ENCODE measurements around the gene RBMS3. TPM values are rescaled to one million over a fixed set of nuclear protein-coding genes. Genes with fewer than 3 reads are reported as not detected.

Gene RBMS3
- total RNA-seq, 2 experiments from 2014 or later, result 0.25 to 0.27 TPM

DNA sequence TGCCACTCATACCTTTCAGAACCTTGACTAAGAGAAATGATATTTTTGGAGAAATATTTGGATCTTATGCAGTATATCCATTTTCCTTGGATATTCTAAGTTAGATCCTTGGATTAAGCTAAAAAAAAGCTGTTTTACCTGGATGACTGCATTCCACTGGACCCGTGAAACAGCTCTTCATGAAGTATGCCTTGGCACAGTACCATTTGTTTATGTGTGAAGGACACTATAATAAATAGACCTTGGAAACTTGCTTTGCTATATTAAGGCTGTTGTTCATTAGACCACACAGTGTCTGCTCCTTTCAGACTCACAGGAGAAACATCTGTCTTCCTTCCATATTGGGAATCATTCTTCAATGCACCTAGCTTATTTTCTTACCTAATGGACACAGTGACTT lies 674.5 kb downstream of the RBMS3 start:
- no peaks in the 10 kb centered on the region for H3K4me1 Mint-ChIP-seq
- no peaks in the 10 kb centered on the region for H3K27me3 Mint-ChIP-seq
- POLR2A ChIA-PET, result no interaction called here
- no peak overlapping the region for H3K4me3 Mint-ChIP-seq
- DNase-seq, result no peak
- no peaks in the 10 kb centered on the region for H3K36me3 Mint-ChIP-seq (ENCODE audit: low read depth)
- no peak overlapping the region for H3K27ac Mint-ChIP-seq
- CTCF ChIA-PET, result no interaction called here
- H3K9me3 Mint-ChIP-seq, result no peaks in the 10 kb centered on the region

DNA sequence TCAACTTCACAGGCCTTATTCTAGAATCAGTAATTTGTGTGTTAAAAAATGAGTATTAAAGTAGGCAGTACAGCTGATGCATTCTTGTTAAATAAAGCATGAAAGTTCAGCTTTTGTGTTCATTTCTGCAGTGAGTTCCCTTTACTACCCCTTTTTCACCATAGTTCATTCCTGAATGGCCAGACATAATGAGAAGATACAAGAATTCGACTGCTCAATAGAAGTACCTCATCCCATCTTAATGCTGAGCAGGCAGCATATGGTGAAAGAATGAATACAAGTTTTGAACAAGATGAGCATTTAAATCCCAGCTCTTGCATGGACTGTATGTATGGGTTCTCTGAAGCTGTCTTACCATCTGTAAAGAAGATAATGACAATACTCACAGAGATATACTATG lies 677.9 kb downstream of the RBMS3 start:
- Mint-ChIP-seq H3K4me1 (no peaks in the 10 kb centered on the region), H3K9me3 (no peaks in the 10 kb centered on the region), H3K27me3 (no peaks in the 10 kb centered on the region), H3K4me3 (no peak overlapping the region), H3K36me3 (ENCODE audit: low read depth) (no peaks in the 10 kb centered on the region), H3K27ac (no peak overlapping the region)
- DNase-seq, result no peak
- CTCF ChIA-PET, result no interaction called here
- POLR2A ChIA-PET, result no interaction called here

DNA sequence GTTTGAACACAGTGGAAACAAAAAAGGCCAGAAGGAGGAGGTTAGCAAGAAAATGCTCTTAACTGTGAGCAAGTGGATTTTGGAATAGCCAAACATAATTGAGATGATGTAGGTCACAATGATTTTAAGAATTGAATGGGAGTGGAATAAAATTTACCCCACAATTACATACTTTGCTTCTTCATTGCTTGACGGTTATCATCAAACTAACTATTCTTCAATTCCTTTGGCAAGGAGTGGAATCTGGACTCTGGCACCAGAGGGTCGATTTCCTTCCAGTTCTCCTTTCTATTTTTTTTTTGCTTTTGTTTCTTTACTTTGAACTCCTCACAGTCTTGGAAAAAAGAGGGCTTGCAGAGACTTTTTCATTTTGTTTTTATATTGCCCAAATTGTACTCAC lies 691.0 kb downstream of the RBMS3 start:
- Mint-ChIP-seq H3K4me1 (no peaks in the 10 kb centered on the region), H3K36me3 (ENCODE audit: low read depth) (no peaks in the 10 kb centered on the region), H3K4me3 (no peak overlapping the region), H3K9me3 (no peaks in the 10 kb centered on the region), H3K27ac (no peak overlapping the region), H3K27me3 (peaks cover 8% of the 10 kb centered on the region)
- CTCF ChIA-PET, result interaction anchor here (0.8 kb wide), 1 partner anchor 43 kb away, joined by 4 read pairs; no protein-coding TSS in a partner anchor
- POLR2A ChIA-PET, result no interaction called here
- DNase-seq, result no peak

DNA sequence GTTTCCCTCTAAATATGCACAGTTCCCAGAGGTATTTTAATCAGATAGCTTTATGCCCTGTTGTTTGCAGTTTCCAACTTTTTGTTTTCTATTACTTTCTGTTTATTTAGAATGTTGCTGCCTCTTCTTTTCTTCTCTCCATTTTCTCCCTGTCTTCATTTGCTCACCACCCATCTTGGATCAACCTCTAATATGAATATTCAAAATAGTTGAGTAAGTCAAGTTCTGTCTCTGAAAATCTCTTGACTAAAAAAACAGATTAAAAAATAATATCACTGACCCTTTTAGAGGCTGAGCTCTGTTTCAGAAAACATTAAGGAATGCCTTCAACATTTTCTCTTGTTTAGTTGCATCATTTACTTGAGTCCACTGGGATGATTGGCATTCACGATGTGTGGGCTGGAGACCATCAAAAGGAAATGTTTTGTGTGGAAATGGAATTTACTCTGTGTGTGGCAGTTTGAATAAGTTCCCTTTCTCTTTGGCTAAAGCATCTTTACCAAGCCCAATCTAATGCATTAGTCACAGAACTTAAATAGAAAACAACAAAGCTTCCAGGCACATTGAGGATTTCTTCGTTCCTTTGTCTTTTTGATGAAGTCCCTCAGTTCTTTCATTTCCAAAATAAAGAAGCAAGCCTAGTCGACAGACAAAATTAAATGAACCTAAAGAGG lies 691.6 kb downstream of the RBMS3 start:
- no peak overlapping the region for H3K27ac Mint-ChIP-seq
- no peak for DNase-seq
- H3K4me3 Mint-ChIP-seq, result no peak overlapping the region
- no peaks in the 10 kb centered on the region for H3K4me1 Mint-ChIP-seq
- ChIA-PET CTCF (interaction anchor here (0.8 kb wide), 1 partner anchor 43 kb away, joined by 4 read pairs; no protein-coding TSS in a partner anchor), POLR2A (no interaction called here)
- peaks cover 8% of the 10 kb centered on the region for H3K27me3 Mint-ChIP-seq
- H3K36me3 Mint-ChIP-seq (ENCODE audit: low read depth), result no peaks in the 10 kb centered on the region
- H3K9me3 Mint-ChIP-seq, result no peaks in the 10 kb centered on the region

DNA sequence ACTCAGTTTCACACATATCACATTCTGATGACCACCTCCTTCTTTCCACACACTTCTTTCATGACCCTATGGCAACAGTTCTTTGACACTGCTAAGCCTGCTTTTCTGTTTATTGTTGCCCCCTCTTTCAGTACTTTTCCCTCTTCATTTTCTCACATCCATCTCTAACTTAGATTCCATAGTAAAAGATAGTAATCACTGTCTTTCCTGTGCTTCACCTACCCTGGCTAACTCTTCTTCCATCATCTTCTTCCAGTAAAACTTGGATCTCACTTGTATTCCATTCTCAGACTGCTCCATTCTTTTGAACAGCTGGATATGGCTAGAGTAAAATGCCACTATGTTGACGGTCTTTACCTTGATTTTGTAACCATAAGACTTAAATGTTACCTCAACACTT lies 692.9 kb downstream of the RBMS3 start:
- Mint-ChIP-seq H3K36me3 (ENCODE audit: low read depth) (no peaks in the 10 kb centered on the region), H3K9me3 (no peaks in the 10 kb centered on the region), H3K4me3 (no peak overlapping the region), H3K4me1 (no peaks in the 10 kb centered on the region), H3K27ac (no peak overlapping the region), H3K27me3 (peaks cover 8% of the 10 kb centered on the region)
- CTCF ChIA-PET, result no interaction called here
- no peak for DNase-seq
- POLR2A ChIA-PET, result no interaction called here

DNA sequence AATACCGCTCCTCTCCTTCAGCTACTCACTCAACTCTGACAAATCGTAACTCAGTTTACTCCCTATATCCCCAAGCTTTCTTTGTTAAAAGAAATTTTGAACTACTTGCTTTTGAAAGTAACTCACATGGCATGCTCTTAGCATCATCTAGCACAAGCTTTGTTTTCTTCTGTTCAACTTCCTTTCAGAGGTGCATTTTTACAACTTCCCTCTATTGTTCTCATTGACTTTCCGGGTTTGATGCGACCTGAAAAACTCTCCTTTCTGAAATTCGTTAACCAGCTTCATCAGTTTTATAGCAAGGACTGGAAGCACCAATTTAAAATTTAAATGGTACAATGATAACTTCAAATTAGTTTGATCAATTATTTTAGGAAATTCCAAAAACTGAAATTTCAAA lies 696.0 kb downstream of the RBMS3 start:
- Mint-ChIP-seq H3K36me3 (ENCODE audit: low read depth) (no peaks in the 10 kb centered on the region), H3K9me3 (no peaks in the 10 kb centered on the region), H3K27me3 (no peaks in the 10 kb centered on the region), H3K4me3 (no peak overlapping the region), H3K4me1 (no peaks in the 10 kb centered on the region), H3K27ac (no peak overlapping the region)
- POLR2A ChIA-PET, result no interaction called here
- CTCF ChIA-PET, result no interaction called here
- DNase-seq, result no peak

DNA sequence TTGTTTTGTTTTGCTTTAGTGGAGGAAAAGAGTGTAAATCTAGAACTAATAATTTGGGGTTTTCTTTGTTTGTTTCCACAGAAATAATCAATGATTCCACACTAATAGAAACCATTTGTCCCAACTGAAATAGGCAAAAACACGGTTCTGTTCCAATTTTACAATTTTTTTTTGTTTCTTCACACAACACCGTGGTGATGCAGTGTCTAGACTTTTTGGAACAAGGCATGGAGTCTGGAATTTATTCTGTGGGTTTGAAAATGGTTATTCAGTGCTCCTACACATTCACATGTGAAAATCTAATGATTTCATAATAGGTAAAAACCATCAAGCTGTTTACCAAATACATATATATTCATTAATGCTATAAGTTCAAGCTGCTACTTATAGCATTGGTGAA lies 696.5 kb downstream of the RBMS3 start:
- Mint-ChIP-seq H3K27ac (no peak overlapping the region), H3K9me3 (no peaks in the 10 kb centered on the region), H3K4me1 (no peaks in the 10 kb centered on the region), H3K27me3 (no peaks in the 10 kb centered on the region), H3K36me3 (ENCODE audit: low read depth) (no peaks in the 10 kb centered on the region), H3K4me3 (no peak overlapping the region)
- ChIA-PET CTCF (no interaction called here), POLR2A (no interaction called here)
- DNase-seq, result no peak

DNA sequence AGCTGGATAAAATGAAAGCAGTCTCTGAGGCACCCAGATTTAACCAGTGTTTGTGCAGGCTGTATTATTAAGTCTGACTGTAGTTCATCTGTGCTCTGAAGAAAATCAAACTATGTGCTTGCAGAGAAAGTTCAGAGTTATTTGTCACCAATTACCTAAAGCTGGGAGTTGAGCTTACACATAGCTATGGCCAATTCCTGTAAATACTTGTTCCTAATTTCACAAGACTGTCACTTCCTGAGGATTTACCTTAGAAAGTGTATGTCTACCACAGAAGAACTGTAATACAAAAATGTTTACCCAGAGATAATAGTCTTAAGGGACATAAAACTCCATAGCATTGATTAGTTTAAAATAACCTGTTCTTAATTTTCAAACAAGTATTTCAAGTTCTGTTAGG lies 697.2 kb downstream of the RBMS3 start:
- no peak for DNase-seq
- Mint-ChIP-seq H3K4me1 (no peaks in the 10 kb centered on the region), H3K36me3 (ENCODE audit: low read depth) (no peaks in the 10 kb centered on the region), H3K9me3 (no peaks in the 10 kb centered on the region), H3K27me3 (peaks cover 2% of the 10 kb centered on the region), H3K4me3 (no peak overlapping the region), H3K27ac (no peak overlapping the region)
- ChIA-PET POLR2A (no interaction called here), CTCF (no interaction called here)

DNA sequence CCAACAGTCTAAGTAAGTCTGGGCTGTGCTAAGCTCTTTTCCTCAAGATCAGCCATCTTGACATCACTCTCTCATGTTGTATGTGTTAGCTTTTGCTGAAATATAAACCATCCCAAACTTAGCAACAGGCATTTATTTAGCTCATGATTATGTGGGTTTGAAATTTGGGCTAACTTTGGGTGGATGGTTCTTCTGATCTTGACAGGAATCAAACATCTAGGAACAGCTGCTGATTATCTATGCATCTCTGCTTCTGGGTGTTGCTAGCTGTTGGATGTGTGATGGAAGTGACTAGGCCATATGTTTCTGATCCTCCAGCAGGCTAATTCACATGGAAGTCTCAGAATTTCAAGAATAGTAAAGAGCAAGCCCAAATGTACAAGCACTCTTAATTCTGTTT lies 710.3 kb downstream of the RBMS3 start:
- no peak overlapping the region for H3K4me3 Mint-ChIP-seq
- H3K27ac Mint-ChIP-seq, result no peak overlapping the region
- no peaks in the 10 kb centered on the region for H3K9me3 Mint-ChIP-seq
- H3K27me3 Mint-ChIP-seq, result peaks cover 5% of the 10 kb centered on the region
- CTCF ChIA-PET, result interaction anchor here (0.7 kb wide), 1 partner anchor 14 kb away, joined by 3 read pairs; no protein-coding TSS in a partner anchor
- no peak for DNase-seq
- no peaks in the 10 kb centered on the region for H3K4me1 Mint-ChIP-seq
- no peaks in the 10 kb centered on the region for H3K36me3 Mint-ChIP-seq (ENCODE audit: low read depth)
- POLR2A ChIA-PET, result no interaction called here

DNA sequence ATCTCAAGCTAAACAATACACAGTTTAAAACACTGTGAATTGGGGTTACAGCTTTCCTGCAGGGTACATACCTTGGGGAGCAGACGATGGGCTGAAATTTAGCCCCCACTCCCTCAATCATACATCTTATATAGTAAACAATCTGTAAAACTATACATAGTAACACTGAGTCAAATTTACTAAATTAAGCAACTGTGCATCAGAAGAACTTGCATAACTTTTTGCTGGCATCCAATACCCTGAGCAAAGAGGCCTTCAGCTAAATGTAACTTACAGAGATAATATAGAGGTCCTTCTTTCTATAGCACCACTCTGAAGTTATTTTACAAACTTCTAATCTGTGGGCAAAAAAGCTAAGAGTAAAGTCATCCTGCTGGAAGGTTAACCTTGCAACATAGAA lies 721.9 kb downstream of the RBMS3 start:
- no peaks in the 10 kb centered on the region for H3K4me1 Mint-ChIP-seq
- no peak overlapping the region for H3K27ac Mint-ChIP-seq
- POLR2A ChIA-PET, result no interaction called here
- DNase-seq, result no peak
- peaks cover 4% of the 10 kb centered on the region for H3K9me3 Mint-ChIP-seq
- no peaks in the 10 kb centered on the region for H3K36me3 Mint-ChIP-seq (ENCODE audit: low read depth)
- no peaks in the 10 kb centered on the region for H3K27me3 Mint-ChIP-seq
- CTCF ChIA-PET, result no interaction called here
- no peak overlapping the region for H3K4me3 Mint-ChIP-seq

DNA sequence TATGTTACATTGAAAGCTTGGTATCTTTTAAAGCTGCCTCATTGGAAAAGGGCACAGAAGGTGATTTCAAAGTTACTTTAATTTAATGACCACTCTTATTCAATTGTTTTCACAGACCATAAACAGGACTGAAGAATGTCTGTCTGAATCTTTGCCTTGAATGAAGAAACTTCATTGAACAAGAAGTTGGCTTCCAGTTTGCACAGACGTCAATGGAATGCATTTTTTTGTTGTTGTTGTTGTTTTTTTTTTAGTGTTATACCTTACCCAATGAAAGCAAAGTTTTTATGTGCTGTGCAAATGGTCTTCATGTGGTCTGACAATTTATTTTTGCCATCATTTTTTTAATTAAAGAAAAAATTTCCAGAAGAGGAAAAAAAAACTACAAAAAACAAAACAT lies 722.9 kb downstream of the RBMS3 start:
- ChIA-PET POLR2A (no interaction called here), CTCF (interaction anchor here (0.9 kb wide), 1 partner anchor 9 kb away, joined by 3 read pairs; no protein-coding TSS in a partner anchor)
- Mint-ChIP-seq H3K27me3 (no peaks in the 10 kb centered on the region), H3K4me1 (no peaks in the 10 kb centered on the region), H3K9me3 (peaks cover 2% of the 10 kb centered on the region), H3K4me3 (no peak overlapping the region), H3K36me3 (ENCODE audit: low read depth) (no peaks in the 10 kb centered on the region), H3K27ac (no peak overlapping the region)
- DNase-seq, result no peak

DNA sequence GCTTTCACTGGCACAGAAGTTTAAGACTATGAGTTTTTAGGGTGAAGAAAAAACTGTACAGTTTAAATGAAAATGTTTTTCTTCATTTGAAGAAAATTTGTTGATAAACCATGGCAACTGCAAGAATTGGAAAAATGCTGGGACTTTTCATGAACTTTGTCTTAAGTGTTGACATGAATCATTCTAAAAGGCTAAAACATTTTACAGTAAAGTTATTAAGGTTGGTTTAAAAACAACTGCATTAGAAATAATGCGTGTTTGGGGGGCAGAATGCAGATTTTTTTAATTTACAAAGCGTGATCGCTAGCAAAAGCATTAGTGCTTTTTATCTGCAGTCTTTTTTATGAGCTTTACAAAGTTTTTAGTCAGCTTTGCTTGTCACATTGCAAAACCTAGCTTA lies 723.6 kb downstream of the RBMS3 start:
- Mint-ChIP-seq H3K27ac (no peak overlapping the region), H3K4me1 (no peaks in the 10 kb centered on the region), H3K27me3 (no peaks in the 10 kb centered on the region), H3K9me3 (no peaks in the 10 kb centered on the region), H3K4me3 (no peak overlapping the region), H3K36me3 (ENCODE audit: low read depth) (no peaks in the 10 kb centered on the region)
- ChIA-PET CTCF (interaction anchor here (0.5 to 0.9 kb wide), 3 partner anchors 8 to 1655 kb away, joined by 3 read pairs; no protein-coding TSS in a partner anchor), POLR2A (no interaction called here)
- no peak for DNase-seq

DNA sequence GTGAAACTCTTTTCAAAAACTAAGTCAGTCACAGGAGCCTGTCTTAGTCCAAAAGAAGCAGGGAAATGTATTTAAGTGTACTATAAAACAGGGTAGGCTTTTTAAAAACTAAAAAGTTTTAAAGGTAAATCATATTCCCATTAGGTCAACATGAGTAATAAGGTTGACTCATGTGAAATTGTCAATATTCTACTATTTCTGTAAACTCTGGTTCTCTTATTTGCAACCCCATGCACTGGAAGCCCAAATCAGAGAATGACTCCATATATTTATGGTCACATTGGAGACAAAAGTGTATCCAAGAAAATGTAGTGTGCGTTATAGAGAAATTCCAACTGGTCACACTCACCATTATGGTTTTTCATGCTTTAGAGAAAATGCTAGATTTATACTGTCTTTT lies 725.2 kb downstream of the RBMS3 start:
- Mint-ChIP-seq H3K4me3 (no peak overlapping the region), H3K4me1 (no peaks in the 10 kb centered on the region), H3K36me3 (ENCODE audit: low read depth) (no peaks in the 10 kb centered on the region), H3K27ac (no peak overlapping the region), H3K9me3 (no peaks in the 10 kb centered on the region), H3K27me3 (no peaks in the 10 kb centered on the region)
- CTCF ChIA-PET, result interaction anchor here (1.1 kb wide), 1 partner anchor 623 kb away, joined by 3 read pairs; no protein-coding TSS in a partner anchor
- POLR2A ChIA-PET, result no interaction called here
- no peak for DNase-seq

DNA sequence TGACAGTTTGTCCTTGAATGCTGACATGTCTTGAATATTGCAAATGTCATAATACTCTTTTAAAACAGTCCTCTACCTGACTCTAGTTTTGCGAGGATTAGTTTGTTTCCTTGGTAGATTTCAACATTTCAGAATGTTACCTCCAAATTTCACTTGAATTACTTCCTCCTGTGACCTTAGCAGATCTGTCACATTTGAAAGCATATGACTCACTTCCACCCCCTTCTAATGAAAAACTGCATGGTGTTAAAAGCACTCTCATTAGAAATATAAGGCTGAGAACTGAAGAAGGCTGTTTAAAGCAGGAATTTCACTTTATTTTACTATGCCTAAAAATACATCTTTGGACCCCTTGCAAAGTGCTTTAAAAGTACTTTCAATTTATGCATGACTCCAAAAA lies 726.8 kb downstream of the RBMS3 start:
- no peaks in the 10 kb centered on the region for H3K9me3 Mint-ChIP-seq
- ChIA-PET CTCF (no interaction called here), POLR2A (no interaction called here)
- H3K27me3 Mint-ChIP-seq, result no peaks in the 10 kb centered on the region
- no peak for DNase-seq
- no peaks in the 10 kb centered on the region for H3K36me3 Mint-ChIP-seq (ENCODE audit: low read depth)
- no peak overlapping the region for H3K27ac Mint-ChIP-seq
- H3K4me3 Mint-ChIP-seq, result no peak overlapping the region
- H3K4me1 Mint-ChIP-seq, result no peaks in the 10 kb centered on the region
